ENCODE results near the gene LMBR1.
"Not testable (repeated sequence)": the region's sequence is repeated elsewhere in the genome, so short reads cannot be mapped to it uniquely, and the experiment has no call there.

Gene LMBR1

DNA sequence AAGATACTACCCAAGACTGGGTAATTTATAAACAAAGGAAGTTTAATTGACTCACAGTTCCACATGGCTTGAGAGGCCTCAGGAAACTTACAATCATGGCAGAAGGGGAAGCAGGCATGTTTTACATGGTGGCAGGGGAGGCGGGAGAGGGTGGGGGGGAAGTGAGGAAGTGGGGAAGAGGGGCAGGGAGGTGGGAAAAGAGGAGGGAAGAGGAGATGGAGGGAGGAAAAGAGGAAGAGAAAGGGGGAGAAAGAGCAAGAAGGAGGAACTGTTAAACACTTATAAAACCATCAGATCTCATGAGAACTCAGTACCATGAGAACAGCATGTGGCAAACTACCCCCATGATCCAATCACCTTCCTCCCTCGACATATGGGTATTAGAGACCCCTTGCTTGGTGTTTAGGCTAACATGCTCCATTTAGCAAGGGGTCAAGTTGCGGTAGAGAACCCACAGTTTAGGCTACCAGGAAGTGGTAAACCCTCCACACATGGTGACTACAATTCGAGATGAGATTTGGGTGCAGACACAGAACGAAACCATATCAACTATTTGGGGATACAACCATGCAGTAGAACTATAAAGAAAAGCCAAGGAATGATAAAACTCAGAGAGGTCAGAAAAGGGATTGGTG lies 3.5 kb upstream of the LMBR1 start:
- no peak overlapping the region for H3K27ac Mint-ChIP-seq (ENCODE audit: low read depth)
- no peak for DNase-seq (ENCODE audit: low spot score in 2 of 2)
- H3K27me3 Mint-ChIP-seq, result peaks cover 18% of the 10 kb centered on the region
- no peaks in the 10 kb centered on the region for H3K9me3 Mint-ChIP-seq
- H3K4me3 Mint-ChIP-seq, result no peak overlapping the region
- no peak for ATAC-seq (replicated peaks; ENCODE audit: extremely low read depth, poor library complexity, severe bottlenecking)
- H3K36me3 Mint-ChIP-seq (ENCODE audit: insufficient read depth), result peaks cover 15% of the 10 kb centered on the region
- H3K4me1 Mint-ChIP-seq, result peaks cover 17% of the 10 kb centered on the region

GRCh38 chr7:156895024-156895780 lies 2.2 kb upstream of the LMBR1 start:
- DNase-seq (ENCODE audit: low spot score in 2 of 2) (no peak), ATAC-seq (replicated peaks; ENCODE audit: extremely low read depth, poor library complexity, severe bottlenecking) (no peak)
- H3K36me3 Mint-ChIP-seq (ENCODE audit: insufficient read depth), result peaks cover 15% of the 10 kb centered on the region
- H3K9me3 Mint-ChIP-seq, result no peaks in the 10 kb centered on the region
- H3K27me3 Mint-ChIP-seq, result peaks cover 6% of the 10 kb centered on the region
- H3K4me3 Mint-ChIP-seq, result peak overlapping the region; percentile 82
- H3K4me1 Mint-ChIP-seq, result peaks cover 22% of the 10 kb centered on the region
- H3K27ac Mint-ChIP-seq (ENCODE audit: low read depth), result no peak overlapping the region

DNA sequence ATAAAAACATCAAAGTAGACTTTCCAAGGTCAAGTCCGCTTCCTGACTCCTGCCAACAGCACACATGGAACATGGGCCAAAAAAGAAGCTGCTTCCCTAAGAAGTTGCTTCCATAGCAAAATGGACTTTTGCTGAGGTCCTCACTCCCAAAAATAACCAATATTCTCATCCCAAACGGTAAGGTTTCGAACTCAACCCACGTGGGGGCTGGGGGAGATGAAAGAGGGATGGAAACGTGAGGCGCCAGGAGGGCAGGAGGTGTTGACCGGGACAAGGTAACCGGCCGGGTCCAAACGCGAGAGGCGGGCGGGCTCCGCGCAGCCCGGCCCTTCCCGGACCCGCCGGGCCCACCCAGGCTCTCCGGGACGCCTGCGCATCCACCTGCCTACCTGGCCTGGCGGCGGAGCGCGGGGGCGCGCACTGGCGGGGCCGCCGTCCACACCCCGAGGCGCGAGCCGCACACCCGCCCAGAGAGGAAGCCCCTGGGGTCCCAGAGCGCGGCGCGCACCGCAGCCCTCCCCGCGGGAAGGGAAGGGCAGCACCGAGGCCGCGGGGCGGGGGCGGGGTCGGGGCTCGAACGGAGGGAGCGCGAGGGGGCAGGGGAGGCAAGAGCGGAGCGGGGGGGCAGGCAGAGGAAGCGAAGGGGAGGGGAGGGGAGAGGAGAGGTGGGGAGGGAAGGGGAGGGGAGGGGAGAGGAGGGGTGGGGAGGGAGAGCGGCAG lies 742 bp downstream of the LMBR1 start:
- H3K27me3 Mint-ChIP-seq, result no peaks in the 10 kb centered on the region
- DNase-seq (ENCODE audit: low spot score in 2 of 2) (peak; percentile 37 to 55), ATAC-seq (replicated peaks; ENCODE audit: extremely low read depth, poor library complexity, severe bottlenecking) (peak; percentile 44)
- no peaks in the 10 kb centered on the region for H3K9me3 Mint-ChIP-seq
- peaks cover 17% of the 10 kb centered on the region for H3K36me3 Mint-ChIP-seq (ENCODE audit: insufficient read depth)
- peak overlapping the region; percentile 91 for H3K4me3 Mint-ChIP-seq
- peak overlapping the region; percentile 91 for H3K27ac Mint-ChIP-seq (ENCODE audit: low read depth)
- peaks cover 31% of the 10 kb centered on the region for H3K4me1 Mint-ChIP-seq

DNA sequence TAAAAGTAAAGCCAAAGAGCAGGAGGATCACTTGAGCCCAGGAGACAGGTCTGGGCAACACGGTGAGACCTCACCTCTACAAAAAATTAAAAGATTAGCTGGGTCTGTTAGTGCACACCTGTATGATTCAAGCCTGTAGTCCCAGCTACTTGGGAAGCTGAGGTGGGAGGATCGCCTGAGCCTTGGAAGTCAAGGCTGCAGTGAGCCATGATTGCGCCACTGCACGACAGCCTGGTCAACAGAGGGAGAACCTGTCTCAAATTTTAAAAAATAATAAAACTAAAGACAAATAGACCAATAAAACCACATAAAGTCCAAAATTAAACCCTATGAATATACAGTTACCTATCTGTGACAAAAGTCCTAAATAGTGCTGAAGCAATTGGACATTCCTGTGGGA lies 3.2 kb downstream of the LMBR1 start:
- Mint-ChIP-seq H3K4me3 (no peak overlapping the region), H3K27ac (ENCODE audit: low read depth) (no peak overlapping the region), H3K4me1 (peaks cover 28% of the 10 kb centered on the region), H3K9me3 (no peaks in the 10 kb centered on the region), H3K27me3 (no peaks in the 10 kb centered on the region), H3K36me3 (ENCODE audit: insufficient read depth) (peaks cover 20% of the 10 kb centered on the region)
- no peak for DNase-seq (ENCODE audit: low spot score in 2 of 2)
- ATAC-seq (replicated peaks; ENCODE audit: extremely low read depth, poor library complexity, severe bottlenecking), result no peak

DNA sequence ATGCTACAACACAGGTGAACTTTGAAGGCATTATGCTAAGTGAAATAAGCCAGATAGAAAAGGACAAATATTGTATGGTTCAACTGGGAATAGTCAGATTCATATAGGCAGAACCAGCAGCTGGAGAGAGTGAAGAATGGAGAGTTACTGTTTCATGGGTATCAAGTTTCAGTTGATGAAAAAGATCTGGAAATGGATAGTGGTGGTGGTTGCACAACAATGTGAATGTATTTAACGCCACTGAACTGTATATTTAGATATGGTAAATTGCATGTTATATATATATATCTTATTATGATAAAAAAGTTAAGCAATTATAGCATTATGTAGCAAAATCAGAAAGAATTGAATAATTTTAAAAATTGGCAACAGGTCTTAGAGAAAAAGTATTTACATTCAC lies 3.9 kb downstream of the LMBR1 start:
- peaks cover 34% of the 10 kb centered on the region for H3K4me1 Mint-ChIP-seq
- no peak overlapping the region for H3K4me3 Mint-ChIP-seq
- ATAC-seq (replicated peaks; ENCODE audit: extremely low read depth, poor library complexity, severe bottlenecking), result no peak
- no peak for DNase-seq (ENCODE audit: low spot score in 2 of 2)
- peaks cover 17% of the 10 kb centered on the region for H3K36me3 Mint-ChIP-seq (ENCODE audit: insufficient read depth)
- H3K9me3 Mint-ChIP-seq, result no peaks in the 10 kb centered on the region
- H3K27me3 Mint-ChIP-seq, result no peaks in the 10 kb centered on the region
- no peak overlapping the region for H3K27ac Mint-ChIP-seq (ENCODE audit: low read depth)

DNA sequence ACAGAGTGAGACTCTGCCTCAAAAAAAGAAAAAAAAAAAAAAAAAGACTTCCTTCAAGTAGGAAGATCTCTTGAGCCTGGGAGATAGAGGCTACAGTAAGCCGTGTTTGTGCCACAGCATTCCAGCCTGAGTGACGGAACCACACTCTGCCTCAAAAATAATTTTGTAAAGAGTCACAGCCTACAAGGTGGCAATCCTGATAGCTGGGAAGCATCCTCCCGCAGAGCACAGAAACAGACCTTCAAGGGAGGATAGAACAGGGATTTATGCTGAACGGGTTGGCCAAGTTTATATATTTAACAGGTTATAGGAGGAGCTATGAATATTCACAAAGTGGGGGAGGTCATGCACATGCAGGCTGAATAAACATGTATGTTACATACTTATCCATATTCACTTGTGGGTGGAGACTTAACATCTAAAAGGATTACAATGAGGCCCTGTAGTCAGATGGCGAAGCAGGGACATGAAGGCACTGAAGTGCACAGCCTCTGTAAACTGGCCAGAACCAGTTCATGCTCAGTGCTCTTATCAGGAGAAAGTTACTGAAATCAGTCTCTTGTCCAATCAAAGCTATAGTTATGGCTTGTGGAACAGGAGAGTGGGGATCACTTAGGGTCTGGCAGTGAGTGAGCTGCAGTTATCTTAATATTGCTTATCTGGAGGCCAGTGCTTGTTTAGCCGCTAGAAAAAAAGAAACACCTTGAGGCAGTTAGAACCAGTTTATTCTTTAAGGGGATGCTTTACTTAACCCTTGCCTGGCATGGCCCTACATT lies 6.8 kb downstream of the LMBR1 start:
- ATAC-seq (replicated peaks; ENCODE audit: extremely low read depth, poor library complexity, severe bottlenecking) (no peak), DNase-seq (ENCODE audit: low spot score in 2 of 2) (no peak)
- no peaks in the 10 kb centered on the region for H3K9me3 Mint-ChIP-seq
- no peak overlapping the region for H3K4me3 Mint-ChIP-seq
- H3K27ac Mint-ChIP-seq (ENCODE audit: low read depth), result no peak overlapping the region
- peaks cover 46% of the 10 kb centered on the region for H3K4me1 Mint-ChIP-seq
- peaks cover 7% of the 10 kb centered on the region for H3K36me3 Mint-ChIP-seq (ENCODE audit: insufficient read depth)
- H3K27me3 Mint-ChIP-seq, result no peaks in the 10 kb centered on the region

DNA sequence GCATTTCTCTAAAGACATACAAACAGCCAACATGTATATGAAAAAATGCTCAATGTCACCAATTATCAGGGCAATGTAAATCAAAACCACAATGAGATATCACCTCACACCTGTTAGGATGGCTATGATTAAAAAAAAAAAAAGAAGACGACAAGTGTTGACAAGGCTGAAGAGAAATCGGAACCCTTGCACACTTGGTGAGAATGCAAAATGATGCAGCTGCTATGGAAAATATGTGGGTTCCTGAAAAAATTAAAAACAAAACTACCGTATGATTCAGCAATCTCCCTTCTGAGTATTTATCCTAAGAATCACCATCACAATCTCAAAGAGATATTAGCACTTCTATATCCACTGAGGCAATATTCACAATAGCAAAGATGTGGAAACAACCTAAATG lies 11.3 kb downstream of the LMBR1 start:
- no peak overlapping the region for H3K27ac Mint-ChIP-seq (ENCODE audit: low read depth)
- H3K36me3 Mint-ChIP-seq (ENCODE audit: insufficient read depth), result peaks cover 15% of the 10 kb centered on the region
- H3K4me3 Mint-ChIP-seq, result no peak overlapping the region
- ATAC-seq (replicated peaks; ENCODE audit: extremely low read depth, poor library complexity, severe bottlenecking), result no peak
- no peaks in the 10 kb centered on the region for H3K9me3 Mint-ChIP-seq
- H3K4me1 Mint-ChIP-seq, result peaks cover 61% of the 10 kb centered on the region
- DNase-seq (ENCODE audit: low spot score in 2 of 2), result no peak
- no peaks in the 10 kb centered on the region for H3K27me3 Mint-ChIP-seq

GRCh38 chr7:156875766-156876165 lies 17.2 kb downstream of the LMBR1 start:
- H3K4me3 Mint-ChIP-seq, result no peak overlapping the region
- ATAC-seq (replicated peaks; ENCODE audit: extremely low read depth, poor library complexity, severe bottlenecking), result no peak
- peaks cover 26% of the 10 kb centered on the region for H3K36me3 Mint-ChIP-seq (ENCODE audit: insufficient read depth)
- H3K27ac Mint-ChIP-seq (ENCODE audit: low read depth), result no peak overlapping the region
- no peaks in the 10 kb centered on the region for H3K27me3 Mint-ChIP-seq
- H3K4me1 Mint-ChIP-seq, result peaks cover 49% of the 10 kb centered on the region
- DNase-seq (ENCODE audit: low spot score in 2 of 2), result no peak
- H3K9me3 Mint-ChIP-seq, result peaks cover 13% of the 10 kb centered on the region

DNA sequence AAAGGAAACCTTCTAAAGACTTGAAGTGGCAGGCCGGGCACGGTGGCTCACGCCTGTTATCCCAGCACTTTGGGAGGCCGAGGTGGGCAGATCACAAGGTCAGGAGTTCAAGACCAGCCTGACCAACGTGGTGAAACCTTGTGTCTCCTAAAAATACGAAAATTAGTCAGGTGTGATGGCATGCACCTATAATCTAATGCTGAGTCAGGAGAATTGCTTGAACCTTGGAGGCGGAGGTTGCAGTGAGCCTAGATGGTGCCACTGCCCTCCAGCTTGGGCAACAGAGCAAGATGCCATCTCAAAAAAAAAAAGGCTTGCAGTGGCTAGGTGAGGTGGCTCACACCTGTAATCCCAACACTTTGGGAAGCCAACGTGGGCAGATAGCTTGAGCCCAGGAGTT lies 24.6 kb downstream of the LMBR1 start:
- not testable (repeated sequence) for H3K9me3 Mint-ChIP-seq; H3K27ac Mint-ChIP-seq (ENCODE audit: low read depth); ATAC-seq (replicated peaks; ENCODE audit: extremely low read depth, poor library complexity, severe bottlenecking); DNase-seq (ENCODE audit: low spot score in 2 of 2); H3K4me3 Mint-ChIP-seq; H3K27me3 Mint-ChIP-seq
- H3K36me3 Mint-ChIP-seq (ENCODE audit: insufficient read depth), result peaks cover 24% of the 10 kb centered on the region
- H3K4me1 Mint-ChIP-seq, result peaks cover 44% of the 10 kb centered on the region

DNA sequence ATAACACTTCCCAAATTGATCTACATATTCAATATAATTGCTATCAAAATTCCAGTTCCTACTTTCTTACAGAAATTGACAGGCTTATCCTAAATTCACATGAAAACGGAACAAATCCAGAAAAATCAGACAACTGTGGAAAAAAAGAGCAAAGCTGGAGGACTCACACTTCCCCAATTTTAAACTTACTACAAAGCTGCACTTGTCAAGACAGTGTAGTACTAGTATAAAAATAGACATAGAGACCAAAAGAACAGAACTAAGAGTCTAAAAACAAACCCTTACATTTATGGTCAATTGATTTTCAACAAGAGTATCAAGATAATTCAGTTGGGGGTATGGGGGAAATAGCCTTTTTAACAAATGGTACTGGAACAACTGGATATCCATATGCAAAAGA lies 27.5 kb downstream of the LMBR1 start:
- DNase-seq (ENCODE audit: low spot score in 2 of 2), result no peak
- peaks cover 30% of the 10 kb centered on the region for H3K4me1 Mint-ChIP-seq
- peaks cover 18% of the 10 kb centered on the region for H3K36me3 Mint-ChIP-seq (ENCODE audit: insufficient read depth)

DNA sequence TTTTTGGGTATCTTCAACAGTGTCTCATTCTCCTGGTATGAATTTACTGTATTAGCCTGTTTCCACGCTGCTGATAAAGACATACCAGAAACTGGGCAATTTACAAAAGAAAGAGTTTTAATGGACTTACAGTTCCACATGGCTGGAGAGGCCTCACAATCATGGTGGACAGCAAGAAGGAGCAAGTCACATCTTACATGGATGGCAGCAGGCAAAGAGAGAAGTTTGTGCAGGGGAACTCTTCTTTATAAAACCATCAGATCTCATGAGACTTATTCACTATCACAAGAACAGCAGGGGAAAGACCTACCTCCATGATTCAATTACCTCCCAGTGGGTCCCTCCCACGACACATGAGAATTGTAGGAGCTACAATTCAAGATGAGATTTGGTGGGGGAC lies 31.0 kb downstream of the LMBR1 start:
- not testable (repeated sequence) for ATAC-seq (replicated peaks; ENCODE audit: extremely low read depth, poor library complexity, severe bottlenecking); H3K27ac Mint-ChIP-seq (ENCODE audit: low read depth); H3K4me3 Mint-ChIP-seq; DNase-seq (ENCODE audit: low spot score in 2 of 2); H3K27me3 Mint-ChIP-seq
- H3K4me1 Mint-ChIP-seq, result peaks cover 11% of the 10 kb centered on the region
- peaks cover 12% of the 10 kb centered on the region for H3K9me3 Mint-ChIP-seq
- peaks cover 19% of the 10 kb centered on the region for H3K36me3 Mint-ChIP-seq (ENCODE audit: insufficient read depth)

More for the DNA sequence above, 27.5 kb downstream of the LMBR1 start:
- Mint-ChIP-seq H3K27ac (ENCODE audit: low read depth) (no peak overlapping the region), H3K27me3 (no peaks in the 10 kb centered on the region), H3K9me3 (peaks cover 6% of the 10 kb centered on the region), H3K4me3 (no peak overlapping the region)
- ATAC-seq (replicated peaks; ENCODE audit: extremely low read depth, poor library complexity, severe bottlenecking), result no peak

DNA sequence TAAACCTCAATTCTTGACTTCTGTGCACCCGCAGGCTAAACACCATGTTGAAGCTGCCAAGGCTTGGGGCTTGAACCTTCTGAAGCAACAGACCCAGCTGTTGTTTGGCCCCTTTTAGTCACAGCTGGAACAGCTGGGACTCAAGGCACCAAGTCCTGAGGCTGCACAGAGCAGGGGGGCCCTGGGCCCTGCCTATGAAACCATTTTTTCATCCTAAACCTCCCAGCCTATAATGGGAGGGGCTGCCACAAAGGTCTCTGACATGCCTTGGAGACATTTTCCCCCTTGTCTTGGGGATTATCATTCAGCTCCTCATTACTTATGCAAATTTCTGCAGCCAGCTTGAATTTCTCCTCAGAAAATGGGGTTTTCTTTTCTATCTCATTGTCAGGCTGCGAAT lies 31.8 kb downstream of the LMBR1 start:
- Mint-ChIP-seq H3K4me3 (no peak overlapping the region), H3K27me3 (no peaks in the 10 kb centered on the region), H3K4me1 (peaks cover 15% of the 10 kb centered on the region), H3K36me3 (ENCODE audit: insufficient read depth) (peaks cover 19% of the 10 kb centered on the region), H3K27ac (ENCODE audit: low read depth) (no peak overlapping the region), H3K9me3 (peaks cover 12% of the 10 kb centered on the region)
- ATAC-seq (replicated peaks; ENCODE audit: extremely low read depth, poor library complexity, severe bottlenecking), result no peak
- no peak for DNase-seq (ENCODE audit: low spot score in 2 of 2)
